IPS-18a (cell line): ENCODE measurements around the gene CFAP73.

Experiments
- H3K27ac ChIP-seq: one replicate; pipeline ENCODE4 v1.5.1; 2013; ENCODE audit warnings: low read length
- H3K27me3 ChIP-seq: one replicate; pipeline ENCODE4 v1.6.1; 2013; ENCODE audit warnings: mild to moderate bottlenecking, low read length; ENCODE audit not compliant: control insufficient read depth, insufficient read depth
- H3K36me3 ChIP-seq: one replicate; pipeline ENCODE4 v1.6.1; 2013; ENCODE audit warnings: low read depth, low read length; ENCODE audit not compliant: control insufficient read depth
- H3K4me1 ChIP-seq: one replicate; pipeline ENCODE4 v1.6.1; 2013; ENCODE audit warnings: low read depth, low read length; ENCODE audit not compliant: control insufficient read depth
- H3K4me3 ChIP-seq: one replicate; pipeline ENCODE4 v1.5.1; 2013; ENCODE audit warnings: low read length
- H3K9ac ChIP-seq: one replicate; pipeline ENCODE4 v1.6.1; 2013; ENCODE audit warnings: mild to moderate bottlenecking, low read length, moderate library complexity
- H3K9me3 ChIP-seq: one replicate; pipeline ENCODE4 v1.6.1; 2013; ENCODE audit warnings: low read depth, low read length; ENCODE audit not compliant: control insufficient read depth

The CFAP73 gene

GRCh38 chr12:113174461-113175384 lies 25.2 kb downstream of the CFAP73 start:
- H3K27me3 ChIP-seq: no peaks in the 10 kb centered on the region
- no peak overlapping the region for H3K9ac ChIP-seq
- H3K9me3 ChIP-seq: no peaks in the 10 kb centered on the region
- H3K4me1 ChIP-seq: no peaks in the 10 kb centered on the region
- H3K4me3 ChIP-seq: no peak overlapping the region
- H3K27ac ChIP-seq: no peak overlapping the region
- H3K36me3 ChIP-seq: peaks cover 80% of the 10 kb centered on the region

GRCh38 chr12:113179023-113179422 lies 29.5 kb downstream of the CFAP73 start:
- H3K27me3 ChIP-seq: no peaks in the 10 kb centered on the region
- H3K4me3 ChIP-seq: no peak overlapping the region
- H3K9ac ChIP-seq: no peak overlapping the region
- H3K36me3 ChIP-seq: peaks cover 52% of the 10 kb centered on the region
- H3K4me1 ChIP-seq: no peaks in the 10 kb centered on the region
- no peaks in the 10 kb centered on the region for H3K9me3 ChIP-seq
- H3K27ac ChIP-seq: no peak overlapping the region

GRCh38 chr12:113180333-113180732 lies 30.8 kb downstream of the CFAP73 start:
- H3K9me3 ChIP-seq: no peaks in the 10 kb centered on the region
- H3K4me3 ChIP-seq: no peak overlapping the region
- H3K4me1 ChIP-seq: no peaks in the 10 kb centered on the region
- H3K36me3 ChIP-seq: peaks cover 50% of the 10 kb centered on the region
- H3K27me3 ChIP-seq: no peaks in the 10 kb centered on the region
- no peak overlapping the region for H3K27ac ChIP-seq
- H3K9ac ChIP-seq: no peak overlapping the region

GRCh38 chr12:113181975-113182374 lies 32.5 kb downstream of the CFAP73 start:
- Histone ChIP-seq H3K4me3 (no peak overlapping the region), H3K27ac (no peak overlapping the region), H3K9me3 (no peaks in the 10 kb centered on the region), H3K36me3 (peaks cover 40% of the 10 kb centered on the region), H3K9ac (no peak overlapping the region), H3K27me3 (no peaks in the 10 kb centered on the region), H3K4me1 (no peaks in the 10 kb centered on the region)

- H3K27me3 ChIP-seq: no peaks in the 10 kb centered on the region
- H3K9ac ChIP-seq: no peak overlapping the region
- peaks cover 29% of the 10 kb centered on the region for H3K36me3 ChIP-seq
- H3K4me3 ChIP-seq: no peak overlapping the region
- no peaks in the 10 kb centered on the region for H3K4me1 ChIP-seq
- no peak overlapping the region for H3K27ac ChIP-seq
- H3K9me3 ChIP-seq: no peaks in the 10 kb centered on the region
These were observed 33.6 kb downstream of the CFAP73 start for GRCh38 chr12:113183030-113183589.

GRCh38 chr12:113184098-113184899 lies 34.8 kb downstream of the CFAP73 start:
- Histone ChIP-seq H3K4me3 (peak overlapping the region; percentile 86), H3K36me3 (peaks cover 17% of the 10 kb centered on the region), H3K9me3 (no peaks in the 10 kb centered on the region), H3K9ac (peak overlapping the region; percentile 90), H3K27me3 (no peaks in the 10 kb centered on the region), H3K27ac (no peak overlapping the region), H3K4me1 (no peaks in the 10 kb centered on the region)

GRCh38 chr12:113184900-113185179 lies 35.3 kb downstream of the CFAP73 start:
- Histone ChIP-seq H3K9ac (peak overlapping the region; percentile 90), H3K36me3 (peaks cover 12% of the 10 kb centered on the region), H3K4me3 (peak overlapping the region; percentile 86), H3K27me3 (no peaks in the 10 kb centered on the region), H3K4me1 (no peaks in the 10 kb centered on the region), H3K27ac (peak overlapping the region; percentile 87), H3K9me3 (no peaks in the 10 kb centered on the region)

- Histone ChIP-seq H3K4me1 (no peaks in the 10 kb centered on the region), H3K4me3 (peak within 1 kb of the TSS; percentile 86), H3K9me3 (no peaks in the 10 kb centered on the region), H3K9ac (peak within 1 kb of the TSS; percentile 90), H3K27me3 (no peaks in the 10 kb centered on the region), H3K27ac (peak within 1 kb of the TSS; percentile 87), H3K36me3 (peaks cover 6% of the 10 kb centered on the region)
These were observed 35.9 kb downstream of the CFAP73 start, which contains the start of the genes DDX54 and RITA1 for GRCh38 chr12:113185180-113186032. Gene DDX54, minus strand, starts transcription at chr12:113185478. Its CDS starts 27 bp downstream, at chr12:113185451. Gene RITA1, plus strand, starts transcription at chr12:113185721. Its CDS starts 1,026 bp downstream, at chr12:113186747.

- H3K9ac ChIP-seq: peak overlapping the region; percentile 90
- peaks cover 2% of the 10 kb centered on the region for H3K36me3 ChIP-seq
- no peak overlapping the region for H3K27ac ChIP-seq
- H3K9me3 ChIP-seq: no peaks in the 10 kb centered on the region
- H3K4me3 ChIP-seq: peak overlapping the region; percentile 86
- no peaks in the 10 kb centered on the region for H3K27me3 ChIP-seq
- H3K4me1 ChIP-seq: no peaks in the 10 kb centered on the region
These were observed 36.5 kb downstream of the CFAP73 start for GRCh38 chr12:113186033-113186365.

- Histone ChIP-seq H3K9me3 (no peaks in the 10 kb centered on the region), H3K27me3 (no peaks in the 10 kb centered on the region), H3K36me3 (peaks cover 7% of the 10 kb centered on the region), H3K27ac (no peak overlapping the region), H3K4me1 (no peaks in the 10 kb centered on the region), H3K9ac (no peak overlapping the region), H3K4me3 (peak overlapping the region; percentile 86)
These were observed 37.3 kb downstream of the CFAP73 start for GRCh38 chr12:113186666-113187325.
